GM10847 (cell line): Measurements from ENCODE around the gene HMG20A.

ENCODE experiments used
- POLR2A ChIP-seq: IDR thresholded peaks from 2 replicates; pipeline ENCODE4 v1.6.1; 2011; ENCODE audit not compliant: insufficient read length; ENCODE audit errors: extremely low read depth

HMG20A gene

GRCh38 chr15:77533578-77534430 lies 113.1 kb downstream of the HMG20A start:
- TF ChIP-seq POLR2A, result no peak
